T-helper 22 cell (primary cell): Measurements from ENCODE around the gene RNU1-4.
"Not testable (repeated sequence)": the region's sequence is repeated elsewhere in the genome, so short reads cannot be mapped to it uniquely, and the experiment has no call there.

Experiments
- DNase-seq: peaks from one replicate; pipeline ENCODE4 v3.0.0-alpha.2; 2020; ENCODE audit warnings: low read depth

The RNU1-4 gene

DNA sequence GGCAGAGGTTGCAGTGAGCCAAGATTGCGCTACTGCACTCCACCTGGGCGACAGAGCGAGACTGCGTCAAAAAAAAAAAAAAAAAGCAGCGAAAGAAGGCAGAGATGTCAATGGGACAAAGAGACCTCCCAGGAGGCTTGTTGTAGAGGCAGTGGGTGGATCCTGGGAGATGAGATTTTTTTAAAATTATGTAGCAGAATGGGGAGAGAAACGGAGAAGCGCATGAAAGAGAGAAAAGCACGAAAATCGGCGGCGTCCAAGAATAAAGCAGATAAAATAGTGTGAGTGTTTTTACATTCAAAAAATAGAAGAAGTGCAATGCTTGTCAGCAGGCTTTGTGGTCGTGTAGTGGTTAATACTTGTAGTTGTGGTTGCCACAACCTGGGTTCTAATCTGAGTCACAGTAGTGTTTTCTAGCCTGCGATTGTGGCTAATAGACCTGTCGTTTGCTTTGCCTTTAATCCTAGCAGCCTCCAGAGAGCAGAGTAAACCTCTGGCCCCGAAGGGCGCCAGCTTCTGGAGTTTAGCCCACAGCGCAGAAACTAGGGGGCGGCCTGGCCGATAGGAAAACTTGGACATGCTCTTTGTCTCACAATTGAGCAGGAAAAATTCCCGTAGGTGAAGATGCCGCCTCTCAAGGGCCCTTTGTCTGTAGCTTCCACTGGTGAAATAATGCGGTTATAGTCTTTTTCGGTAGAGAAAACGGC lies 11.9 kb upstream of the RNU1-4 start:
- not testable (repeated sequence) for DNase-seq

- not testable (repeated sequence) for DNase-seq
These were observed 7.9 kb upstream of the RNU1-4 start for GRCh38 chr1:16732254-16732896.

DNA sequence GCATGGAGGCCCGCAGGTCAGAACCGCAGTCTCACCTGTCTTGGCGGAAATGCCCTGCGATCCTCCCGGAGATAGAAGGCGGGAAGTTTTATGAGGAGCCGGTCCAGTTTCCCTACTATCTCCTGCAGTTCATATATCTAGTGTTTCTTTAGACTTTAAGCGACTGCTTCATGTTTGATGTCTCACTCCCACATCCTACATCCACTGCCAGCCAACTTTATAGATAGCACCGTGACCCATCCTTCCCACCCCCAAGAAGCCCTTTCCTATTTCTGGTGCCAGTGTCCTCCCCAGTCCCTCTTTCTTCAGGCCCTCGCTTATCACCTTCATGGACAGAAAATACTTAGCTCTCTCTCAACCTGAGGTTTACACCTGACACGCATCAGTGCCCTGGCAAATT lies 914 bp downstream of the RNU1-4 start:
- not testable (repeated sequence) for DNase-seq

DNA sequence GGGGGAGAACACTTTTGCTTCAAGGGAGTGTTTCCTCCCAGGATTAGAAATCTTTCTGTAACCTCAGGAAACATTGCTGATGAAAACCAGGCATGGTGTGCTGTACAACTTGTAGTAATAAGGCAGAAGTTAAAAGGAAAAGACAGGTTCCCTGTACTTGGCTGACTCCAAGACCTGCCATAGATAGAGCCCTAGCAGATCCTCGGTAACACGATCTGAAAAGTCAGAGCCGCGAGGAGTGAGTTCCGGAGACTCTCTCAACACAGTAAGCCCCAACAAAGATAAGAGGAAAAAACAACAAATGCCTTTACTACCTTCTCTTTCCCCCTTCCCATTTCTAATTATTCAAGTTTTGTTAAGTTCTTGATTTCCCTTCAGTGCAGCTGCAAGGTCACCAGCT lies 7.3 kb downstream of the RNU1-4 start:
- DNase-seq, result not testable (repeated sequence)

GRCh38 chr1:16748710-16749109 lies 8.4 kb downstream of the RNU1-4 start:
- DNase-seq, result not testable (repeated sequence)

- not testable (repeated sequence) for DNase-seq
These were observed 9.9 kb downstream of the RNU1-4 start for GRCh38 chr1:16749910-16750888.

DNA sequence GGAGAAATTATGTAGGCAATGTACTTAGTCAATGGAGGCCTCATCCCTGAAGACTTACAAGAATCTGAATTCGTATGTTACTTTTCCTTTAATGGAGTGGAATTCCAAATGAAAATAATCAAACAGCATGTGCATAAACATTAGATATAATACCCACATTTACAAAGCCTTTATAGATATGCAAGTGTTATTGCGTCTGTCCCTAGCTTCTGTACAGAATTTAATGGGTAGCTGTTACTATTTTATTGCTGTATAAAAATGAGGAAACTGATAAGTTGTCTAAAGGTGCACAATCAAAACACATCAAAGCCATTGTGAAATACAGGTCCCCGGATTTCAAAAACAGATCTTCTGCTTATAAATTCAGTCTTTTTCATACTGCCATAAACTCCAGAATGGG lies 12.5 kb downstream of the RNU1-4 start:
- not testable (repeated sequence) for DNase-seq

DNA sequence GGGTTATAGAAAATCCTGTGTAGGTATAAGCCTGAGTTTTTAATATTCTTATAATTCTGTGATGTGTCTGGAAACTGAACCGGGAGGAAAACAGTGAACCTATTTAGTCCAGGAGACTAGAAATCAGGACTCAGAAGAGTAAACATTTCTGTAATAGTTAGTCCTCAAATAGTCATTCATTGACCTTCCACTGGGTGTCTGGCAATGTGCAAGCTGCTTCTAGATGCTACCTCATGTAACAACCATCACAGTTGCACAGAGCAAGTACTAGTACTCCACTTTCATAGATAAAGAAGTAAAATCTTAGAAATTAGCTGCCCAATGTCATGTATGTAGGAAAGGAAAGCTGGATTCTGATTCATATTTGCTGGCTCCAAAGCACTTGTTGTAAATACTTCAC lies 15.1 kb downstream of the RNU1-4 start:
- DNase-seq, result not testable (repeated sequence)

DNA sequence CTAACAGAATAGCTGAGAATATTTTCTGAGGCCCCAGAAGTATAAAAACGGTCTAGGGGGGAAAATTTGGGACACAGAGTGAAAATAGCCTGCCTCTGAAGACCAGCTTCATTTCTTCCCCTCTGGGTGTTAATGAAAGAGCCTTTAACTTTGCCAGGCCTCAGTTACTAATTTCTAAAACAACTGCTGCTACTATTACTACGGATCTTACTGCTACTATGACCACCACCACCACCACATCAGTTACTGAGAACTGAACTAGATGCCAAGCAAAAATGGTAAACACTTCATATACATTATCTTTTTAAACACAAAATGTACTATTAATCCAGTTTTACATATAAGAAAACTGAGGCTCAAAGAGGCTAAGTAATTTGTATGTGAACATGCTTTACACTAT lies 15.6 kb downstream of the RNU1-4 start:
- DNase-seq, result not testable (repeated sequence)

DNA sequence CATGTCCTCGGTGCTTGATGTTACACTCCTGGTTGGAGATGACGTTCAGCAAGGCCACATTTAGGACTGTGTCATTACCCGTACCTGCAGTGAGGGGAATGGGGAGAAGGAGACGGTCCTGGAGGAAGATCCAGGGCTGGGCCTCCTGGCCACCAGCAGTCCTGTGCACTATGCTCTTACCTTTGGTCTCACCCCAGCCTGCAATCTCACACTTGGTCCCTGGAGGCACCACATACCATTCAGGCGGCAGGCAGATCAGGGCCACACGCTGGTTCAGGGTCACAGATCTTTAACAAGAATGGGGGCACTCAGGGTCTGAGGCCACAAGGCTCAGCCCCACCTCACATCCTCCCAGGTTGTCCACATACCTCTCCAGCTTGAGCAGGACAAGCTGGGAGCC lies 17.3 kb downstream of the RNU1-4 start:
- DNase-seq, result not testable (repeated sequence)

DNA sequence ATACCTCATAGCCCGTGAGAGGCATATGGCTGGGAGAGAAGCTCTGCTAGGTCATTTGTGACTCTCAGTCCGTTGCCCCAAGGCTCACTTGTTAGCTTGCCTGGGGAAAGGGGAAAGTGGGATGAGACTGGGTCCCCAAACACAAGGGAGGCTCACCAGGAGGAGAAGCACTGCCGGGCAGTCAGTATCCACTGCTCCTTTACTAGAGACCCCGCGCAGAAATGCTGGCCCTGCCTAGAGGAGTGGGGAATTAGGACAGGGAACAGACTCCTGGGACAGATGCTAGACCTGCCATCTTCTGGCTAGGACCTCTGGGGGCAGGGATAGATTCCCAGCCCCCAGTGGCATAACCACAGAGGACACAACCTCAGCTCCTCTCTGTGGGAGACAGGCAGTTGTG lies 17.7 kb downstream of the RNU1-4 start:
- not testable (repeated sequence) for DNase-seq

DNA sequence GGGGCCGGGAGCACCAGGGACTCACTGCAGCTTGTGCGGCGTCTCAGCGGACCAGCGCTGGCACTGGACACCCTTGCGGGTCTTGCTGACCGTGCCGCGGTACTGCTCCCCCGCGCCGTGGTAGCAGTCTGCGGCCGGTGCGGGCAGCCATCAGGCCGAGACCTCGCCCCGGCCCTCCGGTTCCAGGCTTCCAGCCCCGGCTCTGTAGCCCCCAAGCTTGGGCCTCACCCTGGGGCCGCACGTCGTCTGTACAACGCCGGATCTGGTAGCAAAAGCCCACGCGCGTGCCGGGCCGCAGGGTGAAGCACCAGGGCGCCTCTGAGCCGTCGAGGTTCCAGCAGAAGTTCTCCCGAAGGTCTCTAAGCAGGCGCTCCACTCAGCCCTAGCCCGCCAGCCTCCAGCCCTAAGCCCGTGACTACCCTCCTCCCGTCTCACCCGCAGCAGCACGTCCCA lies 18.8 kb downstream of the RNU1-4 start:
- not testable (repeated sequence) for DNase-seq

DNA sequence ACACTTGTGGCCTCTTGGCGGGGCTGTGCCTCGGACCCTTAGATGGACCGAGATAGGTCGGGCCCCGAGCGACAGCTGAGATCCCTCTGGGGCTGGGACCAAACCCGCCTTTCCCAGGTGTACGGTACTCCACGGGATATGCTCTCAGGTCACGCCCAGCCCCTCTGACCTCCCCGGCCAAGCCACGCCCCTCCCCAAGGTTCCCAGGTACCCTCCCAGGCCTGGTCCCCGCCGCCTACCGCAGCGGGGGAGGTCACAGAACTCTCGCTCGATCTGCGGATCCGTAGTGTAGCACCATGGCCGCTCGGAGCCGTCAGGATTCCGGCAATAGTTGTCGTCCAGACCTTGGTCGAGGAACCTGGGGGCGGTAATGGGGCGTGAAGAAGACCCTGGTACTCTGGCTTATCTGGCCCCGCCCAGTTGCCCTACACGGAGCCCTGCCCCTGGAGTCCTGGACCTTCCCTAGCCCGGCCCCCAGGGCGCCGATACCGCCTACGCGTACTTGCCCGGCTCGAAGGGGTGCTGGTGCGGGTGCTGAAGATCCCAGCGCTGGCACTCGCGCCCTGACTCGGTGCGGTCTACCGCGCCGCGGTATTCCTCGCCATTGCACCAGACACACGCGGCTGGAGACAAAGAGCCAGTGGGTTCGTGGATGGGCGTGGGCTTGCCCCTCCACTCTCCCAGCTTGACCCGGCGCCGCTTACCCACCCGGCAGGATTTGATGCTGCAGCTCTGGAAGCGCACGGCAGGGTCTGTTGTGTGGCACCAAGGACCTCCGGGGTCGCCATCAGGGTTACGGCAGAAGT lies 19.5 kb downstream of the RNU1-4 start:
- DNase-seq, result not testable (repeated sequence)

GRCh38 chr1:16760456-16760765 lies 20.1 kb downstream of the RNU1-4 start:
- DNase-seq, result not testable (repeated sequence)

DNA sequence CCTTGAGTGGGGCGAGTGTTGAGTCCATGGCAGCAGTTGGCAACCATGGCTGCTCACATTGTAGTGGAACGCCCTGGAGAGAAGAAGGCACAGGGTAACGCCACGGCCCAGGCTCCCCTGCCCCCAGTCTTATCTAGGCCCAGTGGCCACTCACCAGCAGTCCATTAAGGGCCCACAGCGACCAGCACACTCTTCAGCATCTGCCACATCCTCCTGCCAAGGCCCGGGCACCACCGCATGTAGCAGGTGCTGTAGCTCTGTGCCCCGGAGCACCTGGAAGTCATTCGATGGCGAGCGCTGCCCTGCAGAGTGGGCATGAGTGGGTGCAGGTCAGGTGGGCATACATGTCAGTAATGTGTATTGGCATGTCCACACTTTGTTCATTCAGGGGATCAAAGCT lies 20.5 kb downstream of the RNU1-4 start:
- DNase-seq, result not testable (repeated sequence)

DNA sequence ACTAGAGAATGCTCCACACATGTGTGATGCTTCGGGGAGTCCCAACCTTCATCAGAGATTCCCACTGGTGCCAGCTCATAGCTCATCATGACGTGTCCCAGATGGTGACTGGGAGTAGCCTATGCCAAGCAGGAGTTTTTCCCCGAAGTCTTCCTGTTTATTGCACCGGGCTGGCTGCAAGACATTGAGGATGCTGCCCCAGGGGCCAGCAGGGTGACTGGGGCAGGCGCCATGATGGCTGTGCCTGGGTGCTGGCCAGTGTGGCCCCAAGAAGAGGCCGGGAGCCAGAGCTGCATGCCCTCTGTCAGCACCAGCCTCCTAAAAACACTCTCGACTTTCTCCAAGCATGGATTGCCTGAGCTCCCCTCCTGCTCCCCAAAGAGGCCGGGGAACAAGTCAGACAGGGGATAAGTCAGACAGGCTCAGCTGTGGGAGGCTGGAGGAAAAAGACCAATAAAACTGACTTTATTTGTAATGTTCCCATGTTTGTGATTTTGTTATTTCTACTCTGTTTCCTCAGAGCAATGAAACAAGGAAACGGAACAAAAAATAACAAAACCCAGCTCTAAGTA lies 24.0 kb downstream of the RNU1-4 start:
- DNase-seq, result not testable (repeated sequence)

- DNase-seq, result not testable (repeated sequence)
These were observed 24.7 kb downstream of the RNU1-4 start for GRCh38 chr1:16764820-16765655.

GRCh38 chr1:16765731-16766605 lies 25.7 kb downstream of the RNU1-4 start:
- not testable (repeated sequence) for DNase-seq

- DNase-seq, result not testable (repeated sequence)
These were observed 26.5 kb downstream of the RNU1-4 start for GRCh38 chr1:16766689-16767256.
